Measurements from ENCODE around the gene NUDT16L1.
A peak's percentile ranks its signal among the peaks of the same experiment; 100 is the strongest.

The NUDT16L1 gene

GRCh38 chr16:4692460-4693295, 684 bp upstream of the NUDT16L1 start:
- no peaks in the 10 kb centered on the region for H3K27me3 ChIP-seq (ENCODE audit: control insufficient read depth in 3 of 3, insufficient read depth in 3 of 3, low read depth in 1 of 3, low read length in 3 of 3)
- peak overlapping the region; percentile 75 for H2BK12ac ChIP-seq (ENCODE audit: low read length)
- no peak for DNase-seq (ENCODE audit: low spot score)
- H3K14ac ChIP-seq (ENCODE audit: low read length), result no peak overlapping the region
- H3K36me3 ChIP-seq (replicated peaks in 1 of 2; ENCODE audit: control insufficient read depth in 2 of 2, insufficient read depth in 2 of 2, low read length in 2 of 2), result peaks cover 28 to 52% of the 10 kb centered on the region in 2 donors
- H3K9ac ChIP-seq (ENCODE audit: low read depth, low read length, poor library complexity), result peak overlapping the region; percentile 89
- H3K4me2 ChIP-seq (ENCODE audit: insufficient read depth, low read length, poor library complexity, severe bottlenecking), result peak overlapping the region; percentile 80
- peak overlapping the region; percentile 73 for H2AFZ ChIP-seq (ENCODE audit: low read length)
- H2BK15ac ChIP-seq (ENCODE audit: low read length), result no peak overlapping the region
- H3K9me3 ChIP-seq (replicated peaks in 1 of 2; ENCODE audit: control insufficient read depth in 2 of 2, insufficient read depth in 1 of 2, low read depth in 1 of 2, low read length in 2 of 2), result peaks cover 0 to 2% of the 10 kb centered on the region in 2 donors
- no peak overlapping the region for H4K91ac ChIP-seq (ENCODE audit: low read depth, low read length, poor library complexity)
- H3K79me1 ChIP-seq (ENCODE audit: low read depth, low read length), result peaks cover 12% of the 10 kb centered on the region
- H3K4ac ChIP-seq (ENCODE audit: low read length), result no peak overlapping the region
- no peak overlapping the region for H2BK5ac ChIP-seq (ENCODE audit: low read length)
- no CpG with 5 or more reads among the region's 31 CpGs for WGBS, 2 donors (ENCODE audit: extremely low coverage in 2 of 2, insufficient read length in 2 of 2, insufficient replicate concordance in 1 of 2)
- no peak overlapping the region for H3K27ac ChIP-seq (replicated peaks; ENCODE audit: low read length)
- peaks cover 8 to 10% of the 10 kb centered on the region in 2 donors for H3K4me1 ChIP-seq (ENCODE audit: control insufficient read depth in 2 of 2, insufficient read depth in 1 of 2, low read depth in 1 of 2, low read length in 2 of 2)
- peak overlapping the region; percentile 75 to 99 for H3K4me3 ChIP-seq (ENCODE audit: low read length in 2 of 2)
- H4K8ac ChIP-seq (ENCODE audit: low read depth, low read length), result no peak overlapping the region
- H2BK120ac ChIP-seq (ENCODE audit: low read depth, low read length), result no peak overlapping the region
- H3K18ac ChIP-seq (ENCODE audit: low read length), result peak overlapping the region; percentile 79
- H2AK5ac ChIP-seq (ENCODE audit: low read depth, low read length), result peak overlapping the region; percentile 11
- H3K23ac ChIP-seq (ENCODE audit: low read depth, low read length, poor library complexity), result peak overlapping the region; percentile 46

- H3K18ac ChIP-seq (ENCODE audit: low read length), result peak overlapping the region; percentile 98
- H3K4me2 ChIP-seq (ENCODE audit: insufficient read depth, low read length, poor library complexity, severe bottlenecking), result peak overlapping the region; percentile 91
- peaks cover 12% of the 10 kb centered on the region for H3K79me1 ChIP-seq (ENCODE audit: low read depth, low read length)
- H3K9ac ChIP-seq (ENCODE audit: low read depth, low read length, poor library complexity), result peak overlapping the region; percentile 99
- peak overlapping the region; percentile 99 to 100 for H3K4me3 ChIP-seq (ENCODE audit: low read length in 2 of 2)
- H3K23ac ChIP-seq (ENCODE audit: low read depth, low read length, poor library complexity), result peak overlapping the region; percentile 100
- H3K14ac ChIP-seq (ENCODE audit: low read length), result peak overlapping the region; percentile 99
- H3K27me3 ChIP-seq (ENCODE audit: control insufficient read depth in 3 of 3, insufficient read depth in 3 of 3, low read depth in 1 of 3, low read length in 3 of 3), result no peaks in the 10 kb centered on the region
- H2BK120ac ChIP-seq (ENCODE audit: low read depth, low read length), result no peak overlapping the region
- no peak for DNase-seq (ENCODE audit: low spot score)
- peak overlapping the region; percentile 96 for H2AFZ ChIP-seq (ENCODE audit: low read length)
- peak overlapping the region; percentile 24 for H2BK5ac ChIP-seq (ENCODE audit: low read length)
- H3K27ac ChIP-seq (replicated peaks; ENCODE audit: low read length), result no peak overlapping the region
- peak overlapping the region; percentile 67 for H2BK15ac ChIP-seq (ENCODE audit: low read length)
- H4K8ac ChIP-seq (ENCODE audit: low read depth, low read length), result no peak overlapping the region
- H3K9me3 ChIP-seq (replicated peaks in 1 of 2; ENCODE audit: control insufficient read depth in 2 of 2, insufficient read depth in 1 of 2, low read depth in 1 of 2, low read length in 2 of 2), result peaks cover 0 to 2% of the 10 kb centered on the region in 2 donors
- no peak overlapping the region for H2BK12ac ChIP-seq (ENCODE audit: low read length)
- H3K4ac ChIP-seq (ENCODE audit: low read length), result peak overlapping the region; percentile 97
- peak overlapping the region; percentile 99 for H2AK5ac ChIP-seq (ENCODE audit: low read depth, low read length)
- H3K36me3 ChIP-seq (replicated peaks in 1 of 2; ENCODE audit: control insufficient read depth in 2 of 2, insufficient read depth in 2 of 2, low read length in 2 of 2), result peaks cover 36 to 52% of the 10 kb centered on the region in 2 donors
- H4K91ac ChIP-seq (ENCODE audit: low read depth, low read length, poor library complexity), result no peak overlapping the region
- WGBS, 2 donors (ENCODE audit: extremely low coverage in 2 of 2, insufficient read length in 2 of 2, insufficient replicate concordance in 1 of 2), result no CpG with 5 or more reads among the region's 54 CpGs
- peaks cover 8 to 10% of the 10 kb centered on the region in 2 donors for H3K4me1 ChIP-seq (ENCODE audit: control insufficient read depth in 2 of 2, insufficient read depth in 1 of 2, low read depth in 1 of 2, low read length in 2 of 2)
Observed at GRCh38 chr16:4693956-4694641, 737 bp downstream of the NUDT16L1 start.

GRCh38 chr16:4694642-4695451, 1.5 kb downstream of the NUDT16L1 start:
- DNase-seq (ENCODE audit: low spot score), result no peak
- no CpG with 5 or more reads among the region's 26 CpGs for WGBS, 2 donors (ENCODE audit: extremely low coverage in 2 of 2, insufficient read length in 2 of 2, insufficient replicate concordance in 1 of 2)

More at GRCh38 chr16:4694642-4695451, 1.5 kb downstream of the NUDT16L1 start:
- peaks cover 12% of the 10 kb centered on the region for H3K79me1 ChIP-seq (ENCODE audit: low read depth, low read length)
- no peak overlapping the region for H4K91ac ChIP-seq (ENCODE audit: low read depth, low read length, poor library complexity)
- no peak overlapping the region for H2BK12ac ChIP-seq (ENCODE audit: low read length)
- H3K4me3 ChIP-seq (ENCODE audit: low read length in 2 of 2), result peak overlapping the region; percentile 6 to 99
- no peak overlapping the region for H3K18ac ChIP-seq (ENCODE audit: low read length)
- no peak overlapping the region for H2BK5ac ChIP-seq (ENCODE audit: low read length)
- no peak overlapping the region for H4K8ac ChIP-seq (ENCODE audit: low read depth, low read length)
- H3K27me3 ChIP-seq (ENCODE audit: control insufficient read depth in 3 of 3, insufficient read depth in 3 of 3, low read depth in 1 of 3, low read length in 3 of 3), result no peaks in the 10 kb centered on the region
- no peak overlapping the region for H3K27ac ChIP-seq (replicated peaks; ENCODE audit: low read length)
- H2BK120ac ChIP-seq (ENCODE audit: low read depth, low read length), result no peak overlapping the region
- no peak overlapping the region for H3K9ac ChIP-seq (ENCODE audit: low read depth, low read length, poor library complexity)
- H3K23ac ChIP-seq (ENCODE audit: low read depth, low read length, poor library complexity), result no peak overlapping the region
- peaks cover 43 to 57% of the 10 kb centered on the region in 2 donors for H3K36me3 ChIP-seq (replicated peaks in 1 of 2; ENCODE audit: control insufficient read depth in 2 of 2, insufficient read depth in 2 of 2, low read length in 2 of 2)
- H3K4me2 ChIP-seq (ENCODE audit: insufficient read depth, low read length, poor library complexity, severe bottlenecking), result peak overlapping the region; percentile 43
- no peak overlapping the region for H2BK15ac ChIP-seq (ENCODE audit: low read length)
- no peak overlapping the region for H3K4ac ChIP-seq (ENCODE audit: low read length)
- peaks cover 0 to 2% of the 10 kb centered on the region in 2 donors for H3K9me3 ChIP-seq (replicated peaks in 1 of 2; ENCODE audit: control insufficient read depth in 2 of 2, insufficient read depth in 1 of 2, low read depth in 1 of 2, low read length in 2 of 2)
- no peak overlapping the region for H2AK5ac ChIP-seq (ENCODE audit: low read depth, low read length)
- no peak overlapping the region for H3K14ac ChIP-seq (ENCODE audit: low read length)
- no peak overlapping the region for H2AFZ ChIP-seq (ENCODE audit: low read length)
- H3K4me1 ChIP-seq (ENCODE audit: control insufficient read depth in 2 of 2, insufficient read depth in 1 of 2, low read depth in 1 of 2, low read length in 2 of 2), result peaks cover 8 to 10% of the 10 kb centered on the region in 2 donors
